HFFc6 (cell line): ENCODE measurements around the gene CHMP2A. TPM values are rescaled to one million over a fixed set of nuclear protein-coding genes. Genes with fewer than 3 reads are reported as not detected.
A peak's percentile ranks its signal among the peaks of the same experiment; 100 is the strongest.

Source experiments
- DNase-seq: peaks from one replicate; pipeline ENCODE4 v3.0.0-alpha.2; 2018
- H3K27ac Mint-ChIP-seq: 2 replicates; pipeline ENCODE4 v1.8.0; 2020; ENCODE audit warnings: mild to moderate bottlenecking, mixed read lengths
- H3K27me3 Mint-ChIP-seq: 2 replicates; pipeline ENCODE4 v1.8.0; 2021; ENCODE audit warnings: mild to moderate bottlenecking, moderate library complexity, mixed read lengths; ENCODE audit not compliant: insufficient read depth
- H3K36me3 Mint-ChIP-seq: 2 replicates; pipeline ENCODE4 v1.8.0; 2021; ENCODE audit warnings: low read depth, mixed read lengths
- H3K4me1 Mint-ChIP-seq: 2 replicates; pipeline ENCODE4 v1.8.0; 2020; ENCODE audit warnings: low read depth, mixed read lengths
- H3K4me3 Mint-ChIP-seq: 2 replicates; pipeline ENCODE4 v1.8.0; 2020; ENCODE audit warnings: mild to moderate bottlenecking, moderate library complexity, mixed read lengths
- H3K9me3 Mint-ChIP-seq: 2 replicates; pipeline ENCODE4 v1.8.0; 2020; ENCODE audit warnings: mild to moderate bottlenecking, mixed read lengths
- total RNA-seq, 6 experiments: library from RNA; stranded (reverse); fragmentation: NEBNext Ultra II Directional; extraction: Animal tissue kit (Norgen Biotek cat#: 25700); gene quantifications; 2 replicates in 1 of 6; 3 replicates in 5 of 6; pipeline ENCODE4 v1.2.3, GENCODE V29; 2021
- TF ChIP-seq, protein P1 (sequence below): fragments of 200-600 bp; sonication (generic); IDR thresholded peaks from 2 replicates; pipeline ENCODE4 v1.5.0; 2021; ENCODE audit warnings: antibody characterized with exemption, mild to moderate bottlenecking

CHMP2A gene
- total RNA-seq, 6 experiments from 2014 or later = 100 to 126 (median 120) TPM

DNA sequence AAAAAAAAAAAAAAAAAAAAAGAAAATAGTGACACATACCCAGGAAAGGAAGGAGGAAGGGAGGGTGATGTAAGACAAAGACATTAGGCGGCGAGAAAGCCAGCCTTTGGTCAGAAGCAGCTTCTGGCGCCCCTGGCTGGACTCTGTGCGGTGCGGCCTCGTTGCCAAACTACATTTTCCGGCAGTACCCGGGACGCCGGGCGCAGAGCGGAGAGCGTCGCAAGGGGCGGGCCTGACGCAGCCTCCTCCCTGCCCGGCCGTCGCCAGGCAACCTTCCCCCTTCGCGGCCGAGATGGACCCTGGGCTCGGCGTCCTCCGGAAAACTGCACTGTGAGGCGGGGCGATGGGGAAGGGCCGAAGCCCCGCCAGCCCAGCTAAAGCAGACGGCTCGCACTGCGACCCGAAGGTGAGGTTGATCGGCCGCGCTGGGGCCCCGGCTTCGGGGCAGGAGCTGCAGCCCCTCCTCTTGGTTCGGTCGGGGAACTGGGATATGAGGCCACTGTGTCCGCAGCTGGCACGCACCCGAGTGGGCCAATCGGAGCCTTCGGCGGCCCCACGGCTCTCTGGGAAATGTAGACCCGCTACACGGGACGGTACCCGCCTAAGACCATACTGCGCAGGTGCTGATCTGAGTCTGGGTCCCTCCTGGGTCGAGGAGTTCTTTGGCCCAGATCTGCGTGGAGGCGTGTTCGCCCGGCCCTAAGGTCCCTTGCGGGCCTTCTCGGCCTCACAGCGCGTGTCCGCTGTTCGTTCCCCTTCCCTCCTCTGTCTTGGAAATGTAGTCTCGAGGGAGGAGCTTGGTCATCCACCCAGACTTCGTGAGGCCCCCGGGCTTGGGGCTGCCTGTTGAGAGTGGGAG, 20.5 kb upstream of the CHMP2A start:
- Mint-ChIP-seq H3K27ac (peak overlapping the region; percentile 99), H3K4me3 (peak overlapping the region; percentile 92), H3K9me3 (no peaks in the 10 kb centered on the region), H3K27me3 (peaks cover 3% of the 10 kb centered on the region), H3K4me1 (peaks cover 41% of the 10 kb centered on the region), H3K36me3 (0 out of 2 replicates have a peak, but pooled peaks cover 6% of the 10 kb centered on the region)
- TF ChIP-seq, protein P1, sequence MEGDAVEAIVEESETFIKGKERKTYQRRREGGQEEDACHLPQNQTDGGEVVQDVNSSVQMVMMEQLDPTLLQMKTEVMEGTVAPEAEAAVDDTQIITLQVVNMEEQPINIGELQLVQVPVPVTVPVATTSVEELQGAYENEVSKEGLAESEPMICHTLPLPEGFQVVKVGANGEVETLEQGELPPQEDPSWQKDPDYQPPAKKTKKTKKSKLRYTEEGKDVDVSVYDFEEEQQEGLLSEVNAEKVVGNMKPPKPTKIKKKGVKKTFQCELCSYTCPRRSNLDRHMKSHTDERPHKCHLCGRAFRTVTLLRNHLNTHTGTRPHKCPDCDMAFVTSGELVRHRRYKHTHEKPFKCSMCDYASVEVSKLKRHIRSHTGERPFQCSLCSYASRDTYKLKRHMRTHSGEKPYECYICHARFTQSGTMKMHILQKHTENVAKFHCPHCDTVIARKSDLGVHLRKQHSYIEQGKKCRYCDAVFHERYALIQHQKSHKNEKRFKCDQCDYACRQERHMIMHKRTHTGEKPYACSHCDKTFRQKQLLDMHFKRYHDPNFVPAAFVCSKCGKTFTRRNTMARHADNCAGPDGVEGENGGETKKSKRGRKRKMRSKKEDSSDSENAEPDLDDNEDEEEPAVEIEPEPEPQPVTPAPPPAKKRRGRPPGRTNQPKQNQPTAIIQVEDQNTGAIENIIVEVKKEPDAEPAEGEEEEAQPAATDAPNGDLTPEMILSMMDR = peak; percentile 14; the same call in 1 of the 2 replicates
- DNase-seq = peak; percentile 87

DNA sequence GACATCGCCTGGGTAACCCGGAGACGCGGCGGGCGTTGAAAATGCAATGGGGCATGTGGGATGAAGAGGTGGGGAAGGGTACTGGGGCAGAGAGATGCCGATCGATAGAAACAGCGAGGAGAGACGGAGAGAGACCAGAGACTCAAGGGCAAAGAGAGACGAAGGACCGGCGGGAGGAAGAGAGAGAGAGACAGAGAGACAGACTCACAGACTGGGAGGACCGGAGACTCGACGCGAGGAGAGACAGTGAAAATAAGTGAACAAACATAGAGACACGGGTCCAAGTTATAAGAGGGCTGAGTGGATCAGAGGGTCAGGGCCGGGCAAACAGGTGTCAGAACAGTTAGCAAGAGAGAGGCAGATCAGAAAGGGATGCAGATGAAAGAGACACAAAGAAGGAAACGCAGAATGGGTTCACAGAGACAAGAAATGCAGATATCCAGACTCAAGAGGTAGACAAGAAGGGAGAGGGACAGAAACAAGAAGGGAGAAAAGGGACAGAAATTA, 18.8 kb upstream of the CHMP2A start:
- TF ChIP-seq, protein P1 = no peak
- Mint-ChIP-seq H3K36me3 (peaks cover 9% of the 10 kb centered on the region; the same call in 1 of the 2 replicates), H3K27ac (peak overlapping the region; percentile 99), H3K9me3 (no peaks in the 10 kb centered on the region), H3K27me3 (peaks cover 3% of the 10 kb centered on the region), H3K4me1 (peaks cover 41% of the 10 kb centered on the region), H3K4me3 (peak overlapping the region; percentile 91)
- DNase-seq = no peak

DNA sequence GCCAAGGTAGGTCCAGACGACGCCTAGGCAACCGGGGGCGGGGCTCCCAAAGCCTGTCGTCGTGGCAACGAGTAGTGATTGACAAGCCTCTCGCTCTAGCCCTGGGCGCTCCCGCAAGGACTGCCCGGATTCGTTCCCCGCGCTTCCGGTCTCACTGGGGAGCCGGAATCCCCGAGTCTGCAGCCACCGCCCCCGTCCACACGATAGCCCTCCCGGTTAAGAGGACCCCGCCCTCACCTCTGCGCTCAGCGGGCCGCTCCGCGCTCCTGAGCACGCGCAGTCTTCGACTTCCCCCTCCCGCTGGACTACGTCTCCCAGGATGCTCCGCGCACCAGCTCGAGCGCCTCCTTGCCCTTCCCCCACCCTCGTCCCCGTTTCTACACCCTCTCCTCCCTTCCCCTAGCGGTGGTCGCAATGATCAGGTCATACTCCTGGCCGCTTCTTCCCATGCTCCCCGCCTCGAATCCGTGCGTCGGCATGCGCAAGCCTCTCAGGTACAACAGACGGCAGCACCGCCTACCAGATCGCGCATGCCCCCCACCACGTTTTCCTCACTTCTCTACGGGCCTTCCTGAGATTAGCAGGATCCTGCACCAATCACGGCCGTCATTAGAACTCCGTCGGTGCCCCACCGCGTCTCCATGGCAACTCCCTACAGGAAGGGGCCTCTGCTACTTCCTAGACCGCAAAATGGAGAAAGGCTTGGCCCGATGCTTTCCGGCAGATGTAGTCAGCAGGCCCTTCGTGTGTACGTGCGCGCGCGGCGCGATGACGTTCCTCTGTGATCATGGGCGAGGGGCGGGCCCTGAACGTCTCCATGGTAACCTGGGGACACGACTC, 18.1 kb upstream of the CHMP2A start, which contains the start of gene MZF1:
Gene MZF1 (minus strand): TSS at position 518 of the 840 bp plus-strand sequence. CDS start 1,946 bp downstream, outside the sequence.
- Mint-ChIP-seq H3K27ac (peak within 1 kb of the TSS; percentile 99), H3K4me3 (peak within 1 kb of the TSS; percentile 91), H3K4me1 (peaks cover 34% of the 10 kb centered on the region), H3K9me3 (no peaks in the 10 kb centered on the region), H3K36me3 (peaks cover 15% of the 10 kb centered on the region; the same call in 1 of the 2 replicates), H3K27me3 (peaks cover 4% of the 10 kb centered on the region)
- DNase-seq = peak; percentile 100
- TF ChIP-seq, protein P1 = peak; percentile 61

DNA sequence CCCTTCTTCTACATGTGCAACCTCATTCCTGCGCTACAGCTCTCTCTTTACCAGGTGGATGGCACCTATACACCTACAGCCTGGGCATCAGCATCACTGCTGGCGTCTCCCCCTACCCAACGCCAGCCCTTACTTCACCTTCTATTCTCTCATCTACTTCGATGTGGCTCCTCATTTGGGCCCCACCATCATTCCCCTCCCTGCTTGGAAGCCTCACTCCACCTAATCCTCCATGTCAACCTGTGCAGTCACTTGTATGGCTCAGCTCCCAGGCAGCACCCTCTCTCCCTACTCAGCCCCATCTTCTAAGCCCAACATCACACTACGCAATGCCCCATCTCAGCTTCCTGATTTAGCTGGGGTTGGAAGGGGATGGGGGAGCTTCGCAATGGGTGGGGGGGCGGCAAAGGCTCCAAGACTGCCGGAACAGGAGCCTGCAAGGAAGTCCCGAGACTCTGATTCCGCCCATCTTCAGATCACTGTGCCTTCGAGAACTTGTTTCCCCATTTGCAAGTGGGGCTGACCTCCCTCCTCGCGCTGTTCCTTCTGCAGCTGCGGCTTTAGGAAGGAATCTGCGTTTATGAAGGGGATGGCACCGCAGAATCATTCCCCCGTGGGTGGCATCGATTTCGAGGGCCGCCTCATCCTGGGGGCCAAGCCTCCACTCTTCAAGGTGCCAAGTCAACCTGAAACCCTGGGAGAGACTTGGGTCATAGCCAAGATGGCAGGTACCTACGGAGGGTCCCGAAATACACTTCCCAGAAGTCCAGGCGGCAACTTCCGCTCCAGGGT, 17.3 kb upstream of the CHMP2A start:
- Mint-ChIP-seq H3K36me3 (peaks cover 17% of the 10 kb centered on the region; the same call in 1 of the 2 replicates), H3K4me3 (peak overlapping the region; percentile 91), H3K27ac (peak overlapping the region; percentile 99), H3K4me1 (peaks cover 30% of the 10 kb centered on the region), H3K9me3 (no peaks in the 10 kb centered on the region), H3K27me3 (peaks cover 4% of the 10 kb centered on the region)
- TF ChIP-seq, protein P1 = no peak
- DNase-seq = no peak

DNA sequence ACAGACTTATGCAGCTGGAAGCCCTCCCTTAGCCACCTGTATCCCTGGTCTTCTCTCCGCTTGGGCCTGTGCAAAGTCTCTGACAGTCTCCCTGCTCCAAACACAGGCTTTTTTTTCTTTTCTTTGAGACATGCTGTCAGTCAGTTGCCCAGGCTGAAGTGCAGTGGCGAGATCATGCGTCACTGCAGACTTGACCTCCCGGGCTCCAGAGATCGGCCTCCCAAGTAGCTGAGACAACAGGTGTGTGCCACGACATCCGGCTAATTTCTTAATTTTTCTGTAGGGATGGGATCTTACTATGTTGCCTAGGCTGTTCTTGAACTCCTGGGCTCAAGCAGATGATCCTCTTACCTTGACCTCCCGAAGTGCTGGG, 16.7 kb upstream of the CHMP2A start:
- peaks cover 30% of the 10 kb centered on the region for H3K4me1 Mint-ChIP-seq
- peaks cover 4% of the 10 kb centered on the region for H3K27me3 Mint-ChIP-seq
- H3K4me3 Mint-ChIP-seq = no peak overlapping the region
- no peaks in the 10 kb centered on the region for H3K9me3 Mint-ChIP-seq
- H3K27ac Mint-ChIP-seq = no peak overlapping the region
- peaks cover 17% of the 10 kb centered on the region; the same call in 1 of the 2 replicates for H3K36me3 Mint-ChIP-seq
- no peak for DNase-seq
- TF ChIP-seq, protein P1 = no peak
